Neural progenitor cell (in vitro differentiated cells): Measurements from ENCODE around the gene CYP2U1. TPM values are rescaled to one million over a fixed set of nuclear protein-coding genes. Genes with fewer than 3 reads are reported as not detected.
A peak's percentile ranks its signal among the peaks of the same experiment; 100 is the strongest.

Source experiments
- DNase-seq: peaks from one replicate; pipeline ENCODE4 v3.0.0-alpha.2; 2016; ENCODE audit warnings: low spot score
- H2AFZ ChIP-seq: fragments of 200-600 bp; sonication (generic); replicated peaks from 2 replicates; pipeline ENCODE4 v1.6.1; 2016; ENCODE audit warnings: antibody characterized with exemption
- H3F3A ChIP-seq: fragments of 200-600 bp; sonication (generic); 2 replicates; pipeline ENCODE4 v1.6.1; 2016; ENCODE audit warnings: antibody characterized with exemption, low read depth
- H3K27ac ChIP-seq: fragments of 200-600 bp; sonication (generic); 2 replicates; pipeline ENCODE4 v1.5.1; 2016; ENCODE audit warnings: mild to moderate bottlenecking
- H3K27me3 ChIP-seq: fragments of 200-600 bp; sonication (generic); 2 replicates; pipeline ENCODE4 v1.6.1; 2016; ENCODE audit warnings: mild to moderate bottlenecking, moderate library complexity
- H3K36me3 ChIP-seq: fragments of 200-600 bp; sonication (generic); 2 replicates; pipeline ENCODE4 v1.5.1; 2016
- H3K4me1 ChIP-seq: fragments of 200-600 bp; sonication (generic); 2 replicates; pipeline ENCODE4 v1.6.1; 2016; ENCODE audit warnings: mixed run types
- H3K4me2 ChIP-seq: fragments of 200-600 bp; sonication (generic); 2 replicates; pipeline ENCODE4 v1.6.1; 2016
- H3K4me3 ChIP-seq: fragments of 200-600 bp; sonication (generic); 2 replicates; pipeline ENCODE4 v1.5.1; 2016
- H3K79me2 ChIP-seq: fragments of 200-600 bp; sonication (generic); 2 replicates; pipeline ENCODE4 v1.6.1; 2016; ENCODE audit warnings: low read depth
- H3K9ac ChIP-seq: fragments of 200-600 bp; sonication (generic); 2 replicates; pipeline ENCODE4 v1.6.1; 2016
- H3K9me3 ChIP-seq: fragments of 200-600 bp; sonication (generic); 2 replicates; pipeline ENCODE4 v1.5.1; 2016; ENCODE audit warnings: low read depth
- H4K20me1 ChIP-seq: fragments of 200-600 bp; sonication (generic); 2 replicates; pipeline ENCODE4 v1.6.1; 2016; ENCODE audit warnings: low read depth
- H3K27ac Mint-ChIP-seq: 3 replicates; pipeline ENCODE4 v1.8.0; 2021; ENCODE audit warnings: mixed read lengths
- H3K27me3 Mint-ChIP-seq: 2 replicates; pipeline ENCODE4 v1.8.0; 2022; ENCODE audit warnings: low read depth, mild to moderate bottlenecking, inconsistent platforms, moderate library complexity, mixed read lengths; ENCODE audit not compliant: insufficient read depth
- H3K36me3 Mint-ChIP-seq: 3 replicates; pipeline ENCODE4 v1.8.0; 2021; ENCODE audit warnings: mixed read lengths
- H3K4me1 Mint-ChIP-seq: 3 replicates; pipeline ENCODE4 v1.8.0; 2021; ENCODE audit warnings: mixed read lengths
- H3K4me3 Mint-ChIP-seq: 3 replicates; pipeline ENCODE4 v1.8.0; 2021; ENCODE audit warnings: mild to moderate bottlenecking, moderate library complexity, mixed read lengths
- H3K9me3 Mint-ChIP-seq: 3 replicates; pipeline ENCODE4 v1.8.0; 2020; ENCODE audit warnings: mixed read lengths
- EZH2 ChIP-seq: fragments of 200-600 bp; sonication (generic); IDR thresholded peaks from 2 replicates; pipeline ENCODE4 v1.6.1; 2017; ENCODE audit warnings: antibody characterized with exemption, mild to moderate bottlenecking, moderate library complexity
- EZH2phosphoT487 ChIP-seq: fragments of 200-600 bp; sonication (generic); IDR thresholded peaks from 2 replicates; pipeline ENCODE4 v1.6.1; 2017; ENCODE audit warnings: antibody characterized with exemption
- total RNA-seq: library from RNA; depleted of rRNA; stranded (reverse); fragments of >200 nt; gene quantifications from 2 replicates; pipeline ENCODE4 v1.2.3, GENCODE V29; 2015; ENCODE audit warnings: low replicate concordance
- TF ChIP-seq, protein P1 (sequence below): fragments of 200-600 bp; sonication (generic); IDR thresholded peaks from 2 replicates; pipeline ENCODE4 v1.5.1; 2017; ENCODE audit warnings: antibody characterized with exemption, mild to moderate bottlenecking

Gene CYP2U1
- 6.4 and 8.4 TPM in 2 replicates for total RNA-seq

DNA sequence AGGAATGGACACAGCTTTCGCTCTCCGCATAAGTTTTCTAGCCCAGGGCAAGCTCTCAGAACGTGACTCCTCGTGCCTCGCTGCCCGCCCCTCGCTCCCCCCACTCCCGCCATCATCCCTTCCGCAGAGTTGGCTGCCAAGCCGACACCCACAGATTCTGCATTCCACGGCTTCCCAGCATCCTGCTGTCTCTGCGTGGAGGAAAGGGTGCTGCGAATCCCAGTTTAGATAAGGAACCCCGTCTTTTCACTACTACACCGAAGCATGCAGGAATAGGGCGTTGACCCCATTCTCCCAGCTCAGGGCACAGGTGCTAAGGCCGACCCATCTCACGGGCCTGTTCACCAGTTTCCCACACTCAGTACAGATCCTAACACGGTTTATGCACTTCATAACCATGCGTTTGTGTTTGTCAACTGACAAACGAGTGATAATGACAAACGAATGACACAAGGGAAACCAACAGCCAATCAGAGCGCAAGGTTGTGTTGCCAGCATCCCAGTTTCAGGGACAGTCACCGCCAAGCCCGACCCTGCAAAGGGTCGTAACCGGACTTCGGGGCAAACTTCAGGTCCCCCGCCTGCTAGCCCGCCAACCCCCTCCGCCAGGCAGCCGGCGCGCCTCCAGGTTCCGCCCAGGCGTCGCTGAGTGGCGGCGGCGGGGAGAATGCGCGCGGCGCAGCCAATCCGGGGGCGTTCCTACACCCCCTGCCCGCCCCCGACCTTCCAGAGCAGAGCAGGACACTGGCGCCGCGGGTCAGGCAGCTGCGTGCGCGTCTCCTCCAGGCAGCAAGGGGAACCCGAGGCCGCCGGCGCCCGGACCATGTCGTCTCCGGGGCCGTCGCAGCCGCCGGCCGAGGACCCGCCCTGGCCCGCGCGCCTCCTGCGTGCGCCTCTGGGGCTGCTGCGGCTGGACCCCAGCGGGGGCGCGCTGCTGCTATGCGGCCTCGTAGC lies at the start of gene CYP2U1:
Gene CYP2U1 (plus strand): TSS at position 729 of the 954 bp plus-strand sequence. CDS start 95 bp downstream, at position 824.
- Histone ChIP-seq H3F3A (no peaks in the 10 kb centered on the region), H3K79me2 (no peaks in the 10 kb centered on the region), H3K27ac (no peak within 1 kb of the TSS), H3K9me3 (no peaks in the 10 kb centered on the region), H3K9ac (no peak within 1 kb of the TSS), H4K20me1 (no peaks in the 10 kb centered on the region), H3K27me3 (peaks cover 31% of the 10 kb centered on the region), H3K4me3 (peak within 1 kb of the TSS; percentile 64), H3K36me3 (no peaks in the 10 kb centered on the region), H2AFZ (peak within 1 kb of the TSS; percentile 90), H3K4me1 (peaks cover 12% of the 10 kb centered on the region), H3K4me2 (peak within 1 kb of the TSS; percentile 93)
- Mint-ChIP-seq H3K27me3 (no peaks in the 10 kb centered on the region), H3K27ac (no peak within 1 kb of the TSS), H3K4me3 (peak within 1 kb of the TSS; percentile 90), H3K4me1 (peaks cover 15% of the 10 kb centered on the region), H3K36me3 (peaks cover 9% of the 10 kb centered on the region), H3K9me3 (no peaks in the 10 kb centered on the region)
- TF ChIP-seq EZH2, result peak; percentile 55
- no peak for TF ChIP-seq EZH2phosphoT487
- TF ChIP-seq, protein P1, sequence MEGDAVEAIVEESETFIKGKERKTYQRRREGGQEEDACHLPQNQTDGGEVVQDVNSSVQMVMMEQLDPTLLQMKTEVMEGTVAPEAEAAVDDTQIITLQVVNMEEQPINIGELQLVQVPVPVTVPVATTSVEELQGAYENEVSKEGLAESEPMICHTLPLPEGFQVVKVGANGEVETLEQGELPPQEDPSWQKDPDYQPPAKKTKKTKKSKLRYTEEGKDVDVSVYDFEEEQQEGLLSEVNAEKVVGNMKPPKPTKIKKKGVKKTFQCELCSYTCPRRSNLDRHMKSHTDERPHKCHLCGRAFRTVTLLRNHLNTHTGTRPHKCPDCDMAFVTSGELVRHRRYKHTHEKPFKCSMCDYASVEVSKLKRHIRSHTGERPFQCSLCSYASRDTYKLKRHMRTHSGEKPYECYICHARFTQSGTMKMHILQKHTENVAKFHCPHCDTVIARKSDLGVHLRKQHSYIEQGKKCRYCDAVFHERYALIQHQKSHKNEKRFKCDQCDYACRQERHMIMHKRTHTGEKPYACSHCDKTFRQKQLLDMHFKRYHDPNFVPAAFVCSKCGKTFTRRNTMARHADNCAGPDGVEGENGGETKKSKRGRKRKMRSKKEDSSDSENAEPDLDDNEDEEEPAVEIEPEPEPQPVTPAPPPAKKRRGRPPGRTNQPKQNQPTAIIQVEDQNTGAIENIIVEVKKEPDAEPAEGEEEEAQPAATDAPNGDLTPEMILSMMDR, result peak; percentile 22
- DNase-seq, result peak; percentile 96

DNA sequence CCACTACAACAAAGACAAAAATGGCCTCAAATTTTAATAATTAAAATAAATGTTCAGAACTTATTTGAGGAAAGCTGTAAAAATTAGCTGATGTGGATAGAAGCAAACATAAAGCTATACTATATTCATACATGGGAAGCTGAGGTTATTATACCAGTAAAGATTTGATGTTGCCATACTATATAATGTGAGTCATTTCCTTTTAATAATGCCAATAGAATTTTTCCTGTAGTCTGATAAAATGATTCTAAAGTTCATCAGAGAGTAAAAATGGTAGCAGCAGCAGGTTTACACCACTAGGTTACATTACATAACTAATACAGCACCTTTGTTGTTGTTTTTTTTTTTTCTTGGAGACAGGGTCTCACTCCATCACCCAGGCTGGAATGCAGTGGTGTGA lies 45.5 kb upstream of the CYP2U1 start:
- Mint-ChIP-seq H3K4me3 (no peak overlapping the region), H3K27ac (no peak overlapping the region), H3K9me3 (peaks cover 17% of the 10 kb centered on the region), H3K4me1 (no peaks in the 10 kb centered on the region), H3K27me3 (no peaks in the 10 kb centered on the region), H3K36me3 (no peaks in the 10 kb centered on the region)
- Histone ChIP-seq H3K9me3 (peaks cover 30% of the 10 kb centered on the region), H3K79me2 (no peaks in the 10 kb centered on the region), H3K9ac (no peak overlapping the region), H4K20me1 (no peaks in the 10 kb centered on the region), H3K36me3 (peaks cover 10% of the 10 kb centered on the region), H3K27ac (no peak overlapping the region), H3K4me1 (no peaks in the 10 kb centered on the region), H3K4me2 (no peak overlapping the region), H3K4me3 (no peak overlapping the region), H3K27me3 (no peaks in the 10 kb centered on the region), H2AFZ (no peak overlapping the region), H3F3A (no peaks in the 10 kb centered on the region)
- TF ChIP-seq EZH2 (no peak), EZH2phosphoT487 (no peak)
- TF ChIP-seq, protein P1, result no peak
- DNase-seq, result no peak

DNA sequence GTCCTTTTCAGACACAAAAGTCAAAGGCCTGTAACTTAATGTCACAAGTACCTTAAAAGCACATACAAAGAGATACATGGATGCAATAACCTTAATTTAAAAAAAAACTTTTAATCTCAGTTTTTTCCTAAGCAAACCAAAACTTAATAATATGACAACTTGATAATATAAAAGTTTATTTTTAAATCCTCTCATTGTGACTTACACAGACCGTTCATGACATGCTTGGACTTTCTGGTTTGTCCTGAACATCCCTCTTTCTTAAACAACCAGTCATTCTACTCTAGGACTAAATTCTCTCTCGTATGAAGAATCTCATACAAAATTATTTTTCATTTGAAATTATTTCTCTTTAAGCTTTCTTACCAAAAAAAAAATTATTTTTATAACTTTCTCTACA lies 43.1 kb upstream of the CYP2U1 start:
- no peak overlapping the region for H3K4me2 ChIP-seq
- H3K4me1 ChIP-seq, result peaks cover 4% of the 10 kb centered on the region
- no peak overlapping the region for H3K4me3 ChIP-seq
- peaks cover 30% of the 10 kb centered on the region for H3K9me3 ChIP-seq
- Mint-ChIP-seq H3K27ac (no peak overlapping the region), H3K4me1 (no peaks in the 10 kb centered on the region), H3K4me3 (no peak overlapping the region), H3K9me3 (peaks cover 20% of the 10 kb centered on the region), H3K27me3 (no peaks in the 10 kb centered on the region), H3K36me3 (no peaks in the 10 kb centered on the region)
- no peaks in the 10 kb centered on the region for H3K27me3 ChIP-seq
- H3K36me3 ChIP-seq, result peaks cover 10% of the 10 kb centered on the region
- TF ChIP-seq EZH2phosphoT487 (no peak), EZH2 (no peak)
- TF ChIP-seq, protein P1, result no peak
- no peaks in the 10 kb centered on the region for H4K20me1 ChIP-seq
- DNase-seq, result peak; percentile 22
- H3K79me2 ChIP-seq, result no peaks in the 10 kb centered on the region
- H3F3A ChIP-seq, result no peaks in the 10 kb centered on the region
- no peak overlapping the region for H3K27ac ChIP-seq
- H3K9ac ChIP-seq, result no peak overlapping the region
- no peak overlapping the region for H2AFZ ChIP-seq
